Colonic mucosa (tissue), 4 donors: Measurements from ENCODE around the gene DSN1. TPM values are rescaled to one million over a fixed set of nuclear protein-coding genes. Genes with fewer than 3 reads are reported as not detected.
A peak's percentile ranks its signal among the peaks of the same experiment; 100 is the strongest.

ENCODE experiments used
- DNase-seq: peaks from one replicate; pipeline ENCODE4 v3.0.0-alpha.2; 2020
- H3K27ac ChIP-seq: fragments of 200-600 bp; one replicate; pipeline ENCODE4 v1.8.0; 2021
- H3K27me3 ChIP-seq: fragments of 200-600 bp; one replicate; pipeline ENCODE4 v1.8.0; 2021
- H3K36me3 ChIP-seq: fragments of 200-600 bp; one replicate; pipeline ENCODE4 v1.8.0; 2021
- H3K4me1 ChIP-seq: fragments of 200-600 bp; one replicate; pipeline ENCODE4 v1.8.0; 2021; ENCODE audit warnings: mild to moderate bottlenecking
- H3K4me3 ChIP-seq: fragments of 200-600 bp; one replicate; pipeline ENCODE4 v1.8.0; 2021
- H3K9ac ChIP-seq, 2 donors: one replicate each; pipeline ENCODE4 v1.7.0; 2013; ENCODE audit warnings: control low read depth in 2 of 2, low read depth in 2 of 2, low read length in 2 of 2
- H3K9me3 ChIP-seq: fragments of 200-600 bp; one replicate; pipeline ENCODE4 v1.8.0; 2021
- CTCF ChIP-seq: fragments of 200-600 bp; IDR thresholded peaks from one replicate; pipeline ENCODE4 v1.8.0; 2022; ENCODE audit warnings: antibody characterized with exemption, mild to moderate bottlenecking
- intact Hi-C: fragments of 100-400 bp; cut with DNase I; formaldehyde crosslinking; loops from one replicate; pipeline ENCODE4 v1.14.1; 2022
- total RNA-seq, 2 donors: library from RNA; stranded (reverse); fragmentation: NEBNext Ultra II Directional in 1 of 2; extraction: Animal tissue kit (Norgen Biotek cat#: 25700) in 1 of 2; gene quantifications; one replicate each; pipeline ENCODE4 v1.2.1, GENCODE V29; 2021
- donor health status: healthy.
- donor health status: DM: no; HTN: no; CAD: no.
- donor health status: DM: no; HTN: no; CAD: no.

The DSN1 gene
- total RNA-seq, 2 donors from 2014 or later, result 10.9 to 24.2 TPM

DNA sequence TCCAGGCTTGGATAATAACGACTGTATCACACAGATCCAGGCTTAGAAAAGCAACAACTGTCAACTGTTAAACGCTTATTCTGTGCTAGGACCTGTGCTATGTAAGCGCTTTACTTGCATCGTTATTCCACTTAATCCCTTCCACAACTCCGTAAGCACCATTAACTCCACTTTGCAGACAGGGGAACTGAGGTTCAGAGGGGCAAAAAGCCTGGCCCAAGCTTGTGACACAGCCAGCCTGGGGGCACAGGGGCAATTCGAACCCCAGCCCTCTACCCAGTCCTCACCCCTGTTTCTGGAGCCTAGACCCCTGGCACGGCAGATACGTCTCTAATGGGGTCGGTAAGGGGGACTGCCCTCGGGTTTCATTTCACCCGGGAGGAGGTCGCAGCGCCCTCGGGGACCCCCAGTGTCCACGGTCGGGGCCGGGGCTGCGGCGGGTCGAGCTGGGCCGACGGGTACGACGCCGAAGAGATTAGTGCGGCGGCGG lies 411 bp downstream of the DSN1 start:
- no peak for DNase-seq
- Histone ChIP-seq H3K9ac (peak overlapping the region; percentile 80 to 95), H3K4me3 (peak overlapping the region; percentile 58), H3K4me1 (peaks cover 10% of the 10 kb centered on the region), H3K27ac (peak overlapping the region; percentile 89), H3K36me3 (no peaks in the 10 kb centered on the region), H3K9me3 (no peaks in the 10 kb centered on the region), H3K27me3 (no peaks in the 10 kb centered on the region)
- no peak for TF ChIP-seq CTCF
- intact Hi-C loops, result no loop called here

- no peak overlapping the region for H3K4me3 ChIP-seq
- H3K4me1 ChIP-seq, result peaks cover 10% of the 10 kb centered on the region
- H3K27me3 ChIP-seq, result no peaks in the 10 kb centered on the region
- H3K27ac ChIP-seq, result no peak overlapping the region
- no peak overlapping the region for H3K9ac ChIP-seq
- no peak for DNase-seq
- no peaks in the 10 kb centered on the region for H3K9me3 ChIP-seq
- H3K36me3 ChIP-seq, result no peaks in the 10 kb centered on the region
- no peak for TF ChIP-seq CTCF
- intact Hi-C loops, result no loop called here
Observed at GRCh38 chr20:36770680-36771079, 2.9 kb downstream of the DSN1 start.

GRCh38 chr20:36768768-36769430 lies 4.7 kb downstream of the DSN1 start:
- peaks cover 10% of the 10 kb centered on the region for H3K4me1 ChIP-seq
- H3K9ac ChIP-seq, result no peak overlapping the region
- no peaks in the 10 kb centered on the region for H3K27me3 ChIP-seq
- no peak overlapping the region for H3K27ac ChIP-seq
- TF ChIP-seq CTCF, result no peak
- H3K36me3 ChIP-seq, result no peaks in the 10 kb centered on the region
- intact Hi-C loops, result no loop called here
- DNase-seq, result no peak
- no peaks in the 10 kb centered on the region for H3K9me3 ChIP-seq
- H3K4me3 ChIP-seq, result no peak overlapping the region

DNA sequence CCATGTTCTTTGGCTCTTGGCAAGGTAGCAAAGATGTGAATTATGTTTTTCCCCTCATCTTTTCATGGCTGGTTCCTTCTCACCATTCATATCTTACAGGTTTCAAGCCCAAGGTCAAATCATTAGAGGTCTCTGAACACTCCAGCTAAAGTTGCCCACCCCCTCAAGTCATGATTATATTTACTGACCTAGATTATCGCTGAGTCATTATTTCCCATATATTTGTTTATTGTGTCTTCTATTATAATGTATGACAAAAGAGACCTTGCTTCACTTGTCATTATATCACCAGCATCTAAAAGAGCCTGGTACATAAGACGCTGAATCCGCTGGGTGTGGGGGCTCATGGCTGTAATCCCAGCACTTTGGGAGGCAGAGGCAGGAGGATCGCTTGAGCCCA lies 12.4 kb downstream of the DSN1 start:
- Histone ChIP-seq H3K4me1 (no peaks in the 10 kb centered on the region), H3K27ac (no peak overlapping the region), H3K9me3 (no peaks in the 10 kb centered on the region), H3K9ac (no peak overlapping the region), H3K4me3 (no peak overlapping the region), H3K27me3 (no peaks in the 10 kb centered on the region), H3K36me3 (no peaks in the 10 kb centered on the region)
- intact Hi-C loops, result no loop called here
- DNase-seq, result no peak
- TF ChIP-seq CTCF, result no peak

DNA sequence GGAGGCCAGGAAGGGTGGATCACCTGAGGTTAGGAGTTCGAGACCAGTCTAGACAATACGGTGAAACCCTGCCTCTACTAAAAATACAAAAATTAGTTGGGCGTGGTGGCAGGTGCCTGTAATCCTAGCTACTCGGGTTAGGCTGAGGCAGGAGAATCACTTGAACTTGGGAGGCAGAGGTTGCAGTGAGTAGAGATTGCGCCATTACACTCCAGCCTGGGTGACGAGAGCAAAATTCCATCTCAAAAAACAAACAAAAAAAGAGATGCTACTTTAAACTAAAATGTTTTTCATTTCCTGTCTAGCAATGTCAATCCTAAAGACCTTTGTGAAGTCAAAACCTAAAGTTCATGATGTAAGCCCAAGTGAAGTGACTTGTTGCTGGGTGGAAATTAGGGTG lies 12.9 kb downstream of the DSN1 start:
- Histone ChIP-seq H3K27me3 (no peaks in the 10 kb centered on the region), H3K9ac (no peak overlapping the region), H3K9me3 (no peaks in the 10 kb centered on the region), H3K27ac (no peak overlapping the region), H3K36me3 (no peaks in the 10 kb centered on the region), H3K4me3 (no peak overlapping the region), H3K4me1 (no peaks in the 10 kb centered on the region)
- no peak for DNase-seq
- no peak for TF ChIP-seq CTCF
- intact Hi-C loops, result no loop called here
